ENCODE results near the gene HNMT.

DNA sequence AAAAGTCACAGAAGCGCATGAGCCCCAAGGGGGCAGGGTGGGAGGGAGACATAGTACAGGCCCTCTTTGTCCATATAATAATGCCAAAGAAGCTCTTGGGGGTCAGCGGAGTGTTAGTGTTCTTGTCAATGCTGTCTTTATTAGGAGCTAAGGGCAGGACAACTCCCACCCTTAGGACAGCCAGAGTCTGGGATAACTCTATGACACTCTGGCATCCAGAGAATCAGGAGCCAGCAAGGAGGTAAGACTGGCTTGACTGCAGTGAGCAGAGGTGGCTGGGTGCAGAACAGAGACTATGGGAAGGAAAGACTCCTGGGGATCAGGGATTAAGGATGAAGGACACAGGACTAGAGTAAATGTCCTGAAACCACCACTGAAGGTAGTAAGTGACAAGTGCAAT is 19.0 kb upstream of the HNMT start:
- TF ChIP-seq, protein P1, sequence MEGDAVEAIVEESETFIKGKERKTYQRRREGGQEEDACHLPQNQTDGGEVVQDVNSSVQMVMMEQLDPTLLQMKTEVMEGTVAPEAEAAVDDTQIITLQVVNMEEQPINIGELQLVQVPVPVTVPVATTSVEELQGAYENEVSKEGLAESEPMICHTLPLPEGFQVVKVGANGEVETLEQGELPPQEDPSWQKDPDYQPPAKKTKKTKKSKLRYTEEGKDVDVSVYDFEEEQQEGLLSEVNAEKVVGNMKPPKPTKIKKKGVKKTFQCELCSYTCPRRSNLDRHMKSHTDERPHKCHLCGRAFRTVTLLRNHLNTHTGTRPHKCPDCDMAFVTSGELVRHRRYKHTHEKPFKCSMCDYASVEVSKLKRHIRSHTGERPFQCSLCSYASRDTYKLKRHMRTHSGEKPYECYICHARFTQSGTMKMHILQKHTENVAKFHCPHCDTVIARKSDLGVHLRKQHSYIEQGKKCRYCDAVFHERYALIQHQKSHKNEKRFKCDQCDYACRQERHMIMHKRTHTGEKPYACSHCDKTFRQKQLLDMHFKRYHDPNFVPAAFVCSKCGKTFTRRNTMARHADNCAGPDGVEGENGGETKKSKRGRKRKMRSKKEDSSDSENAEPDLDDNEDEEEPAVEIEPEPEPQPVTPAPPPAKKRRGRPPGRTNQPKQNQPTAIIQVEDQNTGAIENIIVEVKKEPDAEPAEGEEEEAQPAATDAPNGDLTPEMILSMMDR (IDR thresholded peaks at IDR 0.05): no peak
- TF ChIP-seq POLR2A (IDR thresholded peaks at IDR 0.05): no peak

All from heart left ventricle (tissue), 13 donors.